ENCODE results near the gene ALDH3B2. TPM values are rescaled to one million over a fixed set of nuclear protein-coding genes. Genes with fewer than 3 reads are reported as not detected.
A peak's percentile ranks its signal among the peaks of the same experiment; 100 is the strongest.
"Not testable (repeated sequence)": the region's sequence is repeated elsewhere in the genome, so short reads cannot be mapped to it uniquely, and the experiment has no call there.

Gene ALDH3B2
- total RNA-seq, 1 donor from 2014 or later, result 0.20 TPM

GRCh38 chr11:67629386-67630227 is 44.8 kb downstream of the ALDH3B2 start, which contains the start of gene NUDT8:
Gene NUDT8, minus strand, starts transcription at chr11:67629937. Its CDS starts 26 bp downstream, at chr11:67629911.
- peak; percentile 33 for DNase-seq (ENCODE audit: low read depth)

- DNase-seq (ENCODE audit: low read depth), result no peak
Observed at GRCh38 chr11:67628710-67629385, 45.6 kb downstream of the ALDH3B2 start.

GRCh38 chr11:67627812-67628624 is 46.4 kb downstream of the ALDH3B2 start:
- DNase-seq (ENCODE audit: low read depth), result no peak

GRCh38 chr11:67627441-67627811 is 47.0 kb downstream of the ALDH3B2 start:
- DNase-seq (ENCODE audit: low read depth), result no peak

- no peak for DNase-seq (ENCODE audit: low read depth)
Observed at GRCh38 chr11:67626970-67627369, 47.5 kb downstream of the ALDH3B2 start.

- DNase-seq (ENCODE audit: low read depth), result not testable (repeated sequence)
Observed at GRCh38 chr11:67626131-67626833, 48.1 kb downstream of the ALDH3B2 start.

GRCh38 chr11:67623795-67624194 is 50.6 kb downstream of the ALDH3B2 start:
- DNase-seq (ENCODE audit: low read depth), result not testable (repeated sequence)

- not testable (repeated sequence) for DNase-seq (ENCODE audit: low read depth)
Observed at GRCh38 chr11:67622905-67623304, 51.5 kb downstream of the ALDH3B2 start.

GRCh38 chr11:67621928-67622327 is 52.5 kb downstream of the ALDH3B2 start:
- DNase-seq (ENCODE audit: low read depth), result not testable (repeated sequence)

- not testable (repeated sequence) for DNase-seq (ENCODE audit: low read depth)
Observed at GRCh38 chr11:67620621-67621020, 53.8 kb downstream of the ALDH3B2 start.

GRCh38 chr11:67619683-67620618 is 54.5 kb downstream of the ALDH3B2 start:
- not testable (repeated sequence) for DNase-seq (ENCODE audit: low read depth)

GRCh38 chr11:67618901-67619659 is 55.3 kb downstream of the ALDH3B2 start:
- DNase-seq (ENCODE audit: low read depth), result not testable (repeated sequence)

GRCh38 chr11:67617243-67617953 is 57.0 kb downstream of the ALDH3B2 start:
- no peak for DNase-seq (ENCODE audit: low read depth)

GRCh38 chr11:67616431-67617242 is 57.8 kb downstream of the ALDH3B2 start:
- DNase-seq (ENCODE audit: low read depth), result no peak

- no peak for DNase-seq (ENCODE audit: low read depth)
Observed at GRCh38 chr11:67615728-67616430, 58.5 kb downstream of the ALDH3B2 start.

GRCh38 chr11:67614730-67615714 is 59.4 kb downstream of the ALDH3B2 start:
- DNase-seq (ENCODE audit: low read depth), result peak; percentile 6

All from renal cortical epithelial cell (primary cell).